ENCODE results near the gene CCDC61.

- TF ChIP-seq, protein P1, sequence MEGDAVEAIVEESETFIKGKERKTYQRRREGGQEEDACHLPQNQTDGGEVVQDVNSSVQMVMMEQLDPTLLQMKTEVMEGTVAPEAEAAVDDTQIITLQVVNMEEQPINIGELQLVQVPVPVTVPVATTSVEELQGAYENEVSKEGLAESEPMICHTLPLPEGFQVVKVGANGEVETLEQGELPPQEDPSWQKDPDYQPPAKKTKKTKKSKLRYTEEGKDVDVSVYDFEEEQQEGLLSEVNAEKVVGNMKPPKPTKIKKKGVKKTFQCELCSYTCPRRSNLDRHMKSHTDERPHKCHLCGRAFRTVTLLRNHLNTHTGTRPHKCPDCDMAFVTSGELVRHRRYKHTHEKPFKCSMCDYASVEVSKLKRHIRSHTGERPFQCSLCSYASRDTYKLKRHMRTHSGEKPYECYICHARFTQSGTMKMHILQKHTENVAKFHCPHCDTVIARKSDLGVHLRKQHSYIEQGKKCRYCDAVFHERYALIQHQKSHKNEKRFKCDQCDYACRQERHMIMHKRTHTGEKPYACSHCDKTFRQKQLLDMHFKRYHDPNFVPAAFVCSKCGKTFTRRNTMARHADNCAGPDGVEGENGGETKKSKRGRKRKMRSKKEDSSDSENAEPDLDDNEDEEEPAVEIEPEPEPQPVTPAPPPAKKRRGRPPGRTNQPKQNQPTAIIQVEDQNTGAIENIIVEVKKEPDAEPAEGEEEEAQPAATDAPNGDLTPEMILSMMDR (IDR thresholded peaks at IDR 0.05): no peak
- no peak for TF ChIP-seq POLR2A (IDR thresholded peaks at IDR 0.05)
Observed at GRCh38 chr19:45955905-45956608, 39.2 kb upstream of the CCDC61 start.

All from body of pancreas (tissue), 4 donors.